ENCODE results near the gene MRPL45.

GRCh38 chr17:38330941-38331411 is 34.0 kb downstream of the MRPL45 start:
- TF ChIP-seq REST (IDR thresholded peaks at IDR 0.05; ENCODE audit: insufficient replicate concordance, low read depth) (no peak), CTCF (IDR thresholded peaks at IDR 0.05; ENCODE audit: insufficient read depth, low read length) (no peak)
